OCI-LY7 (cell line): ENCODE measurements around the gene GEMIN2.

Experiments
- CTCF ChIP-seq: fragments of 200-600 bp; sonication (generic); conservative IDR thresholded peaks from 2 replicates; pipeline ENCODE4 v1.5.1; 2014; ENCODE audit warnings: mild to moderate bottlenecking, antibody characterized with exemption, low read length, moderate library complexity, mixed read lengths
- EZH2phosphoT487 ChIP-seq: fragments of 200-600 bp; sonication (generic); IDR thresholded peaks from 2 replicates; pipeline ENCODE4 v1.6.1; 2018; ENCODE audit warnings: low read depth, borderline replicate concordance, mild to moderate bottlenecking, mixed run types, antibody characterized with exemption, low read length, moderate library complexity, mixed read lengths

- TF ChIP-seq CTCF: no peak
- TF ChIP-seq EZH2phosphoT487: no peak
Measured at GRCh38 chr14:39080886-39081285, 33.2 kb upstream of the GEMIN2 start.
